Fibroblast of skin of abdomen (primary cell): ENCODE data around the gene SNX5.

Experiments used
- DNase-seq: peaks from one replicate; pipeline ENCODE4 v3.0.0-alpha.2; 2013

SNX5 gene

DNA sequence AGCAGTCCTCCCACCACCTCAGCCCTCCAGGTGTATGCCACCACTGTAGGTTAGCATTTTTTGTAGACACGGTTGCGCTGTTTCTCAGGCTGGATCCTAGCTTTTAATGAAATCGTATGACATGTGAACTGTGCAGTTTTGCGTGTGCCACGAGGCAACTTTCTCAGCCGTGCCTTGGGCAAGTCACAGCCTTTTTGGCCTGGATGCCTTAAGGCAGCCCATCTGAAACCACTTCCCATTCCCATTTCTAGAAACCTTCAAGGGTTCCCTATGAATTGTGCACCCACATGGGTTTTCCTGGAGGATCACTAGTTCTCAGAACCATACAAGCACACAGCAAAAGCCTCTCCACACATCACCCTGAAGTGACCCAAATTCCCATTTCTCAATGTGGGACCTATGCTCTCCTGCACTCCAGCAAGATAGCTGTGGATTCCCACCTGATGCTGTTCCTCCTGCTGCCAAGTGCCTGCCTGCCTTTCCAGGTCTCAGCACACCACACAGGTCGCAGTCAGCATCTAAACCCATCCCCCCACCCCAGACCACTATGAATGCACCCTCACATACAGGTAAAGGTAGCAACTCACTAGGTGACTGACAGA is 28.9 kb downstream of the SNX5 start:
- DNase-seq: no peak

- peak; percentile 64 for DNase-seq
Measured at GRCh38 chr20:17938871-17939619, 29.5 kb downstream of the SNX5 start.

DNA sequence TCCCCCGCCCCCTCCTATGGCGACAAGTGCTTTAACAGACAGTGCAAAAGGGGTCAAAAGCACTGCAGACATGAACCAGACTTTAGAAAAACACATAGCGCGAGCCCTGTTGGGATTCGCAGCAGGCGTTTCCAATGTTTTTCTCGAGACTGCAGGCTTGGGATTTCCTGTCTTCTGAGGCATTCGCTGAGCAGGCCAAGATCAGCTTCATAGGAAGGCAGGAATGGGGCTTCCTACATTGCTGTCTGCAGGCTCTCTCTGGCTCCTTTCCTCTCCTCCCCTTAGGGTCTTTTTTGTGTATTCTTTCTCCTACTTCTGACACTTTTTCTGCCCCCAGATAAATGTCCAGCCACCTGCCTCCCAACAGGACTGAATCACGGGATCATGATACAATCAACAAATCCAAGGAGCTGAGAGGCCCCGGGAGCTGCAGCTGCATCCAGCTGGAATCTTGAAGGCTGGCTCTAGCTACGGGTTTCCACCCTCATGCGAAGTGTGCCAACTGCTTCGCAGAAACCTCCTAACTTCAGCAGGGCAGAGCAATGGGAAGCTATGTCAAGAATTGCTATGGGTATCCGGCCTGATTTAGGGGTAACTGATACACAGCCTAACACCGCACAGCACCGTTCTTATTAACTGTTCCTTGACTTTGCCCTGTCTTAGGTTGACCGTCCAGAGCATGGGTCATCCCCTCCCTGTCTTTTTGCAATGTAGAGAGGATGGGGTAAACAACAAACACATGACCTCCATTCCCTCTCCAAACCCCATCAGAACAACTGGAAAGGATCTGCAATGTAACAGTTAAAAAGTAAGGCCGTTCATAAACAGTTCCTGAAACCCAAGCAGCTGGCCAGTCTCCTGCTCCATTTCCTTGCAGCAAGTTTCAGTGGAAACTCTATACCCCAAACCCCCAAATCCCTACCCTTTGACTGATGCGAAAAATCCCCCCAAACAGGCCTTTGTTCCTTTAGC is 31.5 kb downstream of the SNX5 start:
- peak; percentile 65 for DNase-seq

DNA sequence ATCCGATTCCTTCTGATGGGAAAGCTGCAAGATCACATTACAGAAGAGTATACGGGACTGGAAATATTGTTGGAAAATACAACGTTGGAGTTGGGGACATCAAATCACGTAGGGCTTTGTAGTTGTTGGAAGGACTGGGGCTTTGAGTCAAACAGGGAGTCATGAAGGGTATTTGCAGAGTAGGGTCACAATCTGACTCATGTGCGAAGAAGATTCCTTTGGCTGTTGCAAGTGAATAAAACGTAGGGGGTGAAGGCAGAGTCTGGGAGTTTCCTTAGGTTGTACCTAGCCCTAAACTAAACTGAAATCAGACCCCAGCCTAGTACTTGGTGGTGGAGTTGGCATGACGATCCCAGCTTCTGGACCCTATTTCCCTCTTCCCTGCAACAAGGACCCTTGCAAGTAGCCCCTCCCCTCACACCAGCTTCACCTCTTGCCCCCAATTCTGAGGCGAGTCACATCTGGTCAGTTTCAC is 32.3 kb downstream of the SNX5 start:
- peak; percentile 55 for DNase-seq

DNA sequence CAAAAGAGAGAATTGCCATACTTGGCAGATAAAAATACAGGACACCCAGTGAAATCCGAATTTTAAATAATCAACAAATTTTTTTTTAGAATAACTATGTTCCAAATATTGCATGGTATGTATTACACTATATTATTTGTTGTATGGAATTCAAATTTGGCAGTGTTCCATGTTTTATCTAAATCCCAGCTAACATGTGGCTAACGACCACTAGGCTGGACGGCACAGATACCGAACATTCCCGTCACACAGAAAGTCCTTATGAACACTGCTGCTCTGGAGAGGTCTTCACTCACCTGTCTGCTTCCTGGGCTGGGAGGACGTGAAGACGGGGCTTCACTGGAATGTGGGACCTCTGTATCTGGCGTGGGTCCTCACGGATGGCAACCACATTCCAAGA is 32.8 kb downstream of the SNX5 start:
- no peak for DNase-seq

- DNase-seq: peak; percentile 48
Measured at GRCh38 chr20:17935186-17935585, 33.4 kb downstream of the SNX5 start.

DNA sequence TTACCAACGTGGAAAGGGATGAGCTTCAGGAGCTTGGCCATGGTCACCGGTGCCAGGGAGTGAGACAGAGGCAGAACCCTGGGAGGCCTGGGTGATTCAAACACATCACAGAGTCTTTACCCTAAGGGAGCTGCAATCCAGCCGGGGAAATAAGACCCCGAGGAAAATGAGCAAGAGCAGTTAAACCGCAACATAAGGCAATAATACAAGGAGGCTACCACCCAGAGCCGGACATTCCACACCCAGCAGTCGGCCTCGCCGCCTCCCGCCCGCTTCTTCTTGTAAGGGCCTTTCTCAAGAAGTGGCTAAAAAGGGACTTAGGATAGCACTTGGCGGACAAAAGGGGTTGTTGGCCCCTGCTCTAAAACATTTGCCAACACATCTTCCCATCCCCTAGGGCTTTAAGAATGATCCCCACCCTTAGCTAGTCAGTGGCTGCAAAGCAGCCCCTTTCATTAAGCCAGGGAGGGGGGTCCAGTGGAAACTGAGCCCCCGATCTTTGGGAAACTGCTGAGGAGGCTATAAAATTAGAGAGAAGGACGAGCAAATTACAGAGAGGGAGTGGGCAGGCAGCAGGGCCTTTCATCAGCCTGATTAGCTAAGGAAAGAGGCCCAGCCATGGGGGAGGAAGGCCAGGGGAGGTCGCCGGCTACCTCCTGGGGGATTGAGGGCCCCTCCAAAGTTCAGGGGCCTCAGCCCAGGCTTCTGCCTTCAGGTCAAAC is 34.3 kb downstream of the SNX5 start:
- peak; percentile 47 for DNase-seq

GRCh38 chr20:17933711-17934110 is 34.9 kb downstream of the SNX5 start:
- DNase-seq: no peak

- no peak for DNase-seq
Measured at GRCh38 chr20:17933121-17933520, 35.5 kb downstream of the SNX5 start.

DNA sequence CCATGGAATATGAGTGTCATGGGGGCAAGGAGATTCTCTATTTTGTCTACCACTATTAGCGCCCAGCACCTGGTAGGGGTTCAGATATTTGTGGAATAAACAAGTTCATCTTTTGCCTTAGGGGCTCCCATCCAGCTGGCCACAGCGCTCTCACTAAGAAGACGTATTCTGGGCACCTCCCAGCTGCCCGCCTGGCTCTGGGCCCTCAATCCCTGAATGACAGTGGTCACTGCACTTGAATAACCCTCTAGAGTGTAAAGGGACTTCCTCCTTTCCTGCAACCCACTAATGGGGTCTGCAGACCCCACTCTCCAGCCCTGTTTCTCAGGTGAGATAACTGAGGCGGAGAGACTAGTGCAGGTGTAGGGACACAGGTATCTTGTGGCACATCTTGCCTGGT is 36.2 kb downstream of the SNX5 start:
- no peak for DNase-seq

DNA sequence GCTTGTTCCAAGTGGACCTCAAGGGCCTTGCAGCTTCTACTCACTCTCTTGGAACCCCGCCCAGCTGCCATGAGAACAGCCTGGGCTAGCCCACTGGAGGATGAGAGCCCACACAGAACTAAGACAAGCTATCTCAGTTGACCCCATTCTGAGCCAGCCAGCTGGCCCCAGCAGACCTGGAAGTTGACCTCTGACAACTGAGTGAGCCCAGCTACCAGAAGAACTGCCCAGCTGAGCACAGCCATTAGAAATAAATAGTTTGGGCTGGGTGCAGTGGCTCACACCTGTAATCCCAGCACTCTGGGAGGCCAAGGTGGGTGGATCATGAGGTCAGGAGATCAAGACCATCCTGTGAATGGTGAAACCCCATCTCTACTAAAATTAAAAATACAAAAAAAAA is 37.1 kb downstream of the SNX5 start:
- no peak for DNase-seq

- no peak for DNase-seq
Measured at GRCh38 chr20:17928633-17929311, 39.8 kb downstream of the SNX5 start.

- no peak for DNase-seq
Measured at GRCh38 chr20:17928211-17928611, 40.4 kb downstream of the SNX5 start.

GRCh38 chr20:17925940-17926300 is 42.7 kb downstream of the SNX5 start:
- DNase-seq: no peak

DNA sequence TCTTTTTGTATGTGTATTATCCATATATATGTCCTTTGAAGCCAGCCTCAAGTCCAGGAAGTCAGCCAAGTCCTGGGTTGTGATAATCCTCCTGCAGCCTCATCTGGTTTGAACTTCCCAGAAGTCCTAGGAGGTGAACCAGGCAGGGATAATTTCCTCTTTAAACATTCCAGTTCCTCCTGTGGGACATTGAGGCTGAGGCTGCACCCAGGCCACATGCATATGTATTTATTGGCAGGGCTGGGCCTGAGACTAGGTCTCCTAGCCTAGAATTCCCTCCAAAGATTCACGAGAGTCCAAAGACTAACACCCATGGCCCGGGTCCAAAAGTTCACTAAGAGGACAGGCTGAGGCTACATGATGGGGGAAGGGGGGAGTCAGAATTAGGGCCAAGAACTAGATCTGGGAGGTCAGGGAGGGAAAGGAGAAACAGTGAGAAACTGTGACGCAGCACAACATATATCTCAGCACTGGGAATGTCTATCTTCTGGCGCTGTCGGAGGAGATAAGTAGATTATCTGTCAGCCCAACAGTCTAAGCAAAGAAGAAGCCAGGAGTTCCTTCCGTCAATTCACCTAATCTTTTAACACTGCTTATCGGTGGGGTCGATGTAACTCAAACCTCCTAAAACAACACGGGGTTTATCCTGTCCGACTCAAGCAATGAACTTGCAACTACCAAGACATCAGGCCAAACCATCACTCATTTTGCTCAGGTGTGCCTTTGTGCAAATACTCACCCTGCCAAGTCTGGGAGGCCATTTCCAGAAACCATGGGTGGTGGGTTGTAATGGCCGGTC is 43.3 kb downstream of the SNX5 start:
- peak; percentile 76 for DNase-seq

- DNase-seq: no peak
Measured at GRCh38 chr20:17921774-17922173, 46.8 kb downstream of the SNX5 start.

DNA sequence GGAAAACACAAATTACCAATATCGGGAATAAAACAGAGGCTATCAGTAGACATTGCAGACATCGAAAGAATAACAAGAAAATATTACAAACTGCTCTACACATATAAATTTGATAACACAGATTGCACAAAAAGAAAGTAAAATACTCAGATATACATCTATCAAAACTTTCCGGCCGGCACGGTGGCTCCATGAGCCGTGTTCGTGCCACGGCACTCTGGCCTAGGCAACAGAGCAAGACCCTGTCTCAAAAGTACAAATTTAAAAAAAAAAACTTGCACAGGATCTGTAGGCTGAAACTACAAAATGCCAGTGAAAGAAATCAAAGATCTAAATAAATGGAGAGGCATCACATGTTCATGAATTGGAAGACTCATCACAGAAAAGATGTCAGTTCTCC is 49.4 kb downstream of the SNX5 start:
- DNase-seq: no peak

- DNase-seq: no peak
Measured at GRCh38 chr20:17917832-17918618, 50.6 kb downstream of the SNX5 start.

- DNase-seq: no peak
Measured at GRCh38 chr20:17916433-17916891, 52.1 kb downstream of the SNX5 start.

DNA sequence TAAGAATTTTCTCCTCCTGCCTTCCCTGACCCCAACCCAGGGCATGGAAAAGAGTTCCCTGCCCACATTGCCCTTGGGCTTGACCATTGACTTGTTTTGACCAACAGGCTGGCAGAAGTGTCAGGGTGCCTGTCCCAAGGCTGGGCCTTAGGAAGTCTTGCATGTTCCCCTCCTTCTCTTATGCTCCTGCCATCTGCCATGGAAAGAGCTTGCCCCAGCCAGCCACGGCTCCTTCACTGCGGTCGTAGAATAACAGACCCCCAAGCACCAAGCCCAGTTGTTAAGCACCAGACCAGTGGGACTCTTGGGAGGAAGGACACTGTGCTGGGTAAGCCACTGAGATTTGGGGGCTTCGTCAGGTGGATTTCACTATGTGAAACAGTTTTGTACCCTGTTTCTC is 53.6 kb downstream of the SNX5 start:
- no peak for DNase-seq
